HepG2 (cell line): Measurements from ENCODE around the gene FOXD3. TPM values are rescaled to one million over a fixed set of nuclear protein-coding genes. Genes with fewer than 3 reads are reported as not detected.
A peak's percentile ranks its signal among the peaks of the same experiment; 100 is the strongest.

Experiments used
- CAMTA2 ChIP-seq: sonication (generic); formaldehyde crosslinking; IDR thresholded peaks from 2 replicates; pipeline ENCODE4 v1.4.0; 2020; ENCODE audit warnings: mild to moderate bottlenecking, missing genetic modification reagents, borderline replicate concordance
- CTCF ChIP-seq: sonication (generic); formaldehyde crosslinking; IDR thresholded peaks from 2 replicates; pipeline ENCODE4 v1.5.0; 2020; ENCODE audit warnings: mild to moderate bottlenecking, missing genetic modification reagents, moderate library complexity
- GATAD1 ChIP-seq: IDR thresholded peaks from 2 replicates; pipeline ENCODE4 v1.6.1; 2016; ENCODE audit warnings: missing genetic modification reagents, missing compliant biosample characterization
- IRF9 ChIP-seq: sonication (generic); formaldehyde crosslinking; IDR thresholded peaks from 2 replicates; pipeline ENCODE4 v1.8.0; 2022; ENCODE audit warnings: missing genetic modification reagents, mild to moderate bottlenecking, borderline replicate concordance
- KDM6A ChIP-seq: IDR thresholded peaks from 2 replicates; pipeline ENCODE4 v1.6.1; 2016; ENCODE audit warnings: low read depth
- KLF12 ChIP-seq: sonication (generic); formaldehyde crosslinking; IDR thresholded peaks from 2 replicates; pipeline ENCODE4 v1.4.0; 2020; ENCODE audit warnings: missing genetic modification reagents, borderline replicate concordance
- MLLT10 ChIP-seq: sonication (generic); formaldehyde crosslinking; IDR thresholded peaks from 2 replicates; pipeline ENCODE4 v1.4.0; 2020; ENCODE audit warnings: missing genetic modification reagents
- PBX3 ChIP-seq: sonication (generic); formaldehyde crosslinking; IDR thresholded peaks from 2 replicates; pipeline ENCODE4 v1.8.1; 2023; ENCODE audit warnings: missing genetic modification reagents, inconsistent platforms, borderline replicate concordance
- SOX6 ChIP-seq, 2 experiments: fragments of 450-650 bp in 1 of 2; sonication (generic) in 1 of 2; formaldehyde crosslinking in 1 of 2; IDR thresholded peaks; 2 replicates each; pipeline versions ENCODE4 v1.4.0 to v1.6.1; 2017 to 2020; ENCODE audit warnings: antibody characterized with exemption in 1 of 2, mild to moderate bottlenecking in 1 of 2, missing genetic modification reagents in 1 of 2
- YEATS2 ChIP-seq: sonication (generic); formaldehyde crosslinking; IDR thresholded peaks from 2 replicates; pipeline ENCODE4 v1.4.0; 2020; ENCODE audit warnings: missing genetic modification reagents, borderline replicate concordance
- YY1 ChIP-seq: IDR thresholded peaks from 2 replicates; pipeline ENCODE4 v1.6.1; 2011; ENCODE audit warnings: low read length, low read depth, moderate library complexity, mild to moderate bottlenecking; ENCODE audit not compliant: insufficient read depth, insufficient replicate concordance
- ZBTB14 ChIP-seq: sonication (generic); formaldehyde crosslinking; IDR thresholded peaks from 2 replicates; pipeline ENCODE4 v1.4.0; 2020; ENCODE audit warnings: missing genetic modification reagents
- ZMAT5 ChIP-seq: sonication (generic); formaldehyde crosslinking; IDR thresholded peaks from 2 replicates; pipeline ENCODE4 v1.5.0; 2020; ENCODE audit warnings: mild to moderate bottlenecking, low read depth, missing genetic modification reagents, borderline replicate concordance
- ZNF556 ChIP-seq: sonication (generic); formaldehyde crosslinking; IDR thresholded peaks from 2 replicates; pipeline ENCODE4 v1.4.0; 2020; ENCODE audit warnings: mild to moderate bottlenecking, missing genetic modification reagents, borderline replicate concordance
- ZNF567 ChIP-seq: sonication (generic); formaldehyde crosslinking; IDR thresholded peaks from 2 replicates; pipeline ENCODE4 v1.8.1; 2023; ENCODE audit warnings: mild to moderate bottlenecking, missing genetic modification reagents, borderline replicate concordance
- ZNF605 ChIP-seq: sonication (generic); formaldehyde crosslinking; IDR thresholded peaks from 2 replicates; pipeline ENCODE4 v1.8.0; 2022; ENCODE audit warnings: mild to moderate bottlenecking, missing genetic modification reagents
- ZNF609 ChIP-seq: sonication (generic); formaldehyde crosslinking; IDR thresholded peaks from 2 replicates; pipeline ENCODE4 v1.4.0; 2020; ENCODE audit warnings: mild to moderate bottlenecking, missing genetic modification reagents, borderline replicate concordance
- polyA plus RNA-seq, 8 experiments: library from polyadenylated mRNA; depleted of rRNA in 3 of 8; stranded (reverse) in 7 of 8; unstranded in 1 of 8; fragments of >200 nt; fragmentation: Illumina TruSeq in 4 of 8; extraction: Trizol in 4 of 8; gene quantifications; 2 replicates each; pipeline versions ENCODE4 v1.2.1 to v1.2.3, GENCODE V29; 2011 to 2016; ENCODE audit warnings: low read depth in 4 of 8, missing spikeins in 1 of 8, mixed read lengths in 1 of 8; ENCODE audit not compliant: insufficient read depth in 1 of 8
- total RNA-seq, 5 experiments: library from RNA; depleted of rRNA; stranded (reverse); fragments of >200 nt; fragmentation: Illumina TruSeq; extraction: Trizol; gene quantifications; 2 replicates each; pipeline ENCODE4 v1.2.3, GENCODE V29; 2016; ENCODE audit warnings: low read depth in 1 of 5

Gene FOXD3
- total and polyA plus RNA-seq, 2 of the 13 experiments (the other 11 are each of a cell fraction or from before 2014, with no cell fraction given) = not detected

GRCh38 chr1:63316984-63317816 lies 5.2 kb upstream of the FOXD3 start (continued):
- TF ChIP-seq KLF12 (CRISPR knock-in tag) (0 out of 2 replicates have a peak, but pooled peaks have one; percentile 40), KDM6A (no peak), YY1 (peak; percentile 18), ZNF567 (no peak), CTCF (peak; percentile 87), ZNF609 (CRISPR knock-in tag) (no peak), GATAD1 (CRISPR knock-in tag) (no peak), YEATS2 (no peak), ZBTB14 (peak; percentile 59), ZNF605 (0 out of 2 replicates have a peak, but pooled peaks have one; percentile 54), PBX3 (no peak), SOX6 (IDR thresholded peaks at IDR 0.05) (no peak), SOX6 (CRISPR knock-in tag; IDR thresholded peaks at IDR 0.05) (no peak), ZMAT5 (no peak), ZNF556 (peak; percentile 71; the same call in 1 of the 2 replicates), MLLT10 (CRISPR knock-in tag) (no peak), IRF9 (CRISPR knock-in tag) (peak; percentile 51; the same call in 1 of the 2 replicates), CAMTA2 (CRISPR knock-in tag) (no peak)
